ENCODE results near the gene HOXC13.

The HOXC13 gene

DNA sequence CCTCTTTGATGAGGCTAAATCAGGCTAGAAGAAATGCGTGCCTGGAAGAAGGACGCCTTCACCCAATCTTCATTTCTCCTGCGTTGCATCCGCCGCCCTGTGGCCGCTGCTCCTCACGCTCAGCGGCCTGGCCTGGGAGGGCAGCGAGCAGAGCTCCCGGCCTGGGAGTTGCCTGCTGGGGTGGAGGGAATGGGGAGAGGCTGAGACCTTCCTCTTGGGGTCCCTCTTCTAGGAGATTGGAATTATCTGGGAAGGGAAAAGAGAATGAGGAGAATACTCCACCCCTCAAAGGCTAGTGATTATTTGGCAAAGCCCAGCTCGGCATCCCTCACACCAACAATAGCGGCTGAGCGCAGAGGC lies 13.7 kb downstream of the HOXC13 start:
- no peak for DNase-seq (ENCODE audit: low read depth)
- H3K4me3 ChIP-seq (ENCODE audit: low read depth, low read length), result no peak overlapping the region
- TF ChIP-seq, protein P1, sequence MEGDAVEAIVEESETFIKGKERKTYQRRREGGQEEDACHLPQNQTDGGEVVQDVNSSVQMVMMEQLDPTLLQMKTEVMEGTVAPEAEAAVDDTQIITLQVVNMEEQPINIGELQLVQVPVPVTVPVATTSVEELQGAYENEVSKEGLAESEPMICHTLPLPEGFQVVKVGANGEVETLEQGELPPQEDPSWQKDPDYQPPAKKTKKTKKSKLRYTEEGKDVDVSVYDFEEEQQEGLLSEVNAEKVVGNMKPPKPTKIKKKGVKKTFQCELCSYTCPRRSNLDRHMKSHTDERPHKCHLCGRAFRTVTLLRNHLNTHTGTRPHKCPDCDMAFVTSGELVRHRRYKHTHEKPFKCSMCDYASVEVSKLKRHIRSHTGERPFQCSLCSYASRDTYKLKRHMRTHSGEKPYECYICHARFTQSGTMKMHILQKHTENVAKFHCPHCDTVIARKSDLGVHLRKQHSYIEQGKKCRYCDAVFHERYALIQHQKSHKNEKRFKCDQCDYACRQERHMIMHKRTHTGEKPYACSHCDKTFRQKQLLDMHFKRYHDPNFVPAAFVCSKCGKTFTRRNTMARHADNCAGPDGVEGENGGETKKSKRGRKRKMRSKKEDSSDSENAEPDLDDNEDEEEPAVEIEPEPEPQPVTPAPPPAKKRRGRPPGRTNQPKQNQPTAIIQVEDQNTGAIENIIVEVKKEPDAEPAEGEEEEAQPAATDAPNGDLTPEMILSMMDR (IDR thresholded peaks at IDR 0.05; ENCODE audit: insufficient read depth, low read depth, low read length, missing control alignments), result no peak

DNA sequence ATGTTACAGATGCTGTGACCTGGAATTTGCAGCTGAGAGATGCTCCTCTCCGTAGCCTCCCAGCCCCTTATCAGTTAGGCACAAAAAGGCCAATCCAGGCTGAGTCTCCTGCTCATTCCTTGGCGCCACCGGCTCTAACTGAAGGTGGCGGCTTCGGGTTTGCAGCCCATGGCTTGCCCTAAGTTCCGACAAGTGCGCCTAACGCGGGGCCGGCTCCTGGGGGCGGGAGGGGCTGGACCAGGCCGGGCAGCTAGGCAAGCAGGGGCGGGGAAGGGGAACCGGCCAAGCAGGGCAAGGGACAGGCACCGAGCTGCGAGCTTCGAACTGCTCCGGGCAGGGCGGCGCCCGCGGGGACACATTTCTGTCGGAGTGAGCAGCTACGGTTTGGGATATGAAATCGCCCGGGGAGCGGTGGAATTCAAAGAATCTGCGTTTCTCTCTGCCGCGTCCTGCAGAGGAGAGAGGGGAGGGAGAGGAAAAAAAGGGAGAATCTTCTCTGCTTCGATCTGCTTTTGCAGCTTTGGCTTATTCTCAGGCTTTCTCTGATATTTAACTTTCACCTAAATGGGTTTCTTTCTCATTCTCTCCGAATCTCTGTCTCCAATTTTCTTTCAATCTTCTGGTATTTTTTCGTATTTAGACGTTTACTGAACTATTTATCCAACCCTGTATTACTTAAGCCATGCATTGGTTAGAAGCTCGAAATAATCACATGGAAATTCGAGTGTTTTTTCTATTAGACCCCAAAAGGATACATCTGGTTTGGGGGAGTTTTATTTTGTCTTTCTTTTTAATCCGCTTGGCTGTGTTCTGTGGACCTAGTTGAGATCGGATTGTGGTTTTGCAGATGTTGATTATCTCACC lies 14.5 kb downstream of the HOXC13 start:
- DNase-seq (ENCODE audit: low read depth), result no peak
- TF ChIP-seq, protein P1 (IDR thresholded peaks at IDR 0.05; ENCODE audit: insufficient read depth, low read depth, low read length, missing control alignments), result no peak
- no peak overlapping the region for H3K4me3 ChIP-seq (ENCODE audit: low read depth, low read length)

DNA sequence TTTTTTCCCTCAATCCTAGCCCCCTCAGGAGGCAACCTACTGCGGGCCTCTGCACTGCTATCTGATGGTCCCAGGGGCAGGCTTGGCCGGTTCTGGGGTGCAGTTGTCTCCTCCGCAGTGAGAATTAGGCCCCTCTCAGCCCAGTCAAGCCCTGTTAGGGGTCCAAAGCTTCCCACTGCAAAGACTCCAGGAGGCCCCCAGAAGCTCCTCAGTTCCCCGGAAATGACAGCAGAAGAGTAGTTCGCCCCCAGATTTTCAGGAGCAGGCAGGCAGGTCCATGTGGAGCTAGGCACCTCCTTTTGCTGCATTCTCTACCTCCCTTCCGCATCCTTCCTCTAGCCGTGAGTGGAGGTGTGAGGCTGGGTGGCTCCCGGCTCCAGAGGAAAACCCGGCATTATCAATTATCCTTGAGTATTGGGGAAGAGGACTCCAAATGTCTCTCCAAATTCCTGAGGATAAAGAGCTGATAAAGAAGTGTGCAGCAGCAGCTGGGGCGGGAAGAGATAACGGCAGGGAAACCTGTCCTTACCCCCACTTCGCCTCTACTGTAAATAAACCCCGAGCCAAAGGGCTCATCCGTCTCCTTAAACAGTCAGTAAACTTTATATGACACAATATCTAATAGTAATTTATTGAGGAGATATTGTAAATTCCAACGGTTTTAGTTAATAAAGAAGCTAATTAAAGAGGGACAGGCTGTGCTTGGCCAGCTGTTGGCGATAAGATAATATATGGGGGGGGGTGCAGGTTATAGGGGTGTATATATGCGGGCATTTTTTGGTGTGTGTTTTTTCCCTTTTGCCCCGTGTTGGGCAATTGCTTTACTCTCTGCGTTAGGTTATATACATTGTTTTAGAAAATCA lies 15.4 kb downstream of the HOXC13 start:
- TF ChIP-seq, protein P1 (IDR thresholded peaks at IDR 0.05; ENCODE audit: insufficient read depth, low read depth, low read length, missing control alignments), result no peak
- no peak for DNase-seq (ENCODE audit: low read depth)
- H3K4me3 ChIP-seq (ENCODE audit: low read depth, low read length), result no peak overlapping the region

DNA sequence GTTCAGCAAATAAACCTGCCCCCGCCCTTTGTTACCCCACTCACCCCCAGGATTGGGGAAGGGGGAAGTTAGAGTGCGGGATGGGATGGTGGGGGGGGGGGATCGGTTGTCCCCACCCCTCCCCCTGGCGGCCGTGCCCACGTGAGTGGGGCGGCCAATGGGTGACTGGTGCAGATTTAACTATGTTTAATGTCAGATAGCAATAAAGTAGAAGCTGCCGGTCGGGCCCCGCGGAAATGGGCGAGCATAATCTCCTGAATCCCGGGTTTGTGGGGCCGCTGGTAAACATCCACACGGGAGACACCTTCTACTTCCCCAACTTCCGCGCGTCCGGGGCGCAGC lies 16.0 kb downstream of the HOXC13 start, which contains the start of gene HOXC12:
Gene HOXC12 (plus strand): TSS at position 210 of the 342 bp plus-strand sequence. CDS start 27 bp downstream, at position 237.
- TF ChIP-seq, protein P1 (IDR thresholded peaks at IDR 0.05; ENCODE audit: insufficient read depth, low read depth, low read length, missing control alignments), result no peak
- no peak for DNase-seq (ENCODE audit: low read depth)
- no peak within 1 kb of the TSS for H3K4me3 ChIP-seq (ENCODE audit: low read depth, low read length)

DNA sequence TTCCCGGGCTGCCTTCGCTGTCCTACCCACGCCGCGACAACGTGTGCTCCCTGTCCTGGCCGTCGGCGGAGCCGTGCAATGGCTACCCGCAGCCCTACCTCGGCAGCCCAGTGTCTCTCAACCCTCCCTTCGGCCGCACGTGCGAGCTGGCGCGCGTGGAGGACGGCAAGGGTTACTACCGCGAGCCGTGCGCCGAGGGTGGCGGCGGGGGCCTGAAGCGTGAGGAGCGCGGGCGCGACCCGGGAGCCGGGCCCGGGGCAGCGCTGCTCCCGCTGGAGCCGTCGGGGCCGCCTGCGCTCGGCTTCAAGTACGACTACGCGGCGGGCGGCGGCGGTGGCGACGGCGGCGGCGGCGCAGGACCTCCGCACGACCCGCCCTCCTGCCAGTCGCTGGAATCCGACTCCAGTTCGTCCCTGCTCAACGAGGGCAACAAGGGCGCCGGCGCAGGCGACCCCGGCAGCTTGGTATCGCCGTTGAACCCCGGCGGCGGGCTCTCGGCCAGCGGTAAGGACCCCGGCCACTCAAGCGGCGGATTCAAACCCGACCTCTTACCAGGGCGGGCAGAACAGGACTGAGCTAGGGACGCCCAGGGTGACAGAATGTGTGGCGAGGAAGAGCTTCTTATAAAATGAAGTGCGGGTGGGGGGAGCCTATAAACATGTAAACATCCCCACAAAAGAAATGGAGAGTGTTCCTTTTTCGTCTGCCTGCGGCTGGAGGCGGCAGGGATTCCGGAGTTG lies 16.6 kb downstream of the HOXC13 start:
- DNase-seq (ENCODE audit: low read depth), result no peak
- no peak overlapping the region for H3K4me3 ChIP-seq (ENCODE audit: low read depth, low read length)
- TF ChIP-seq, protein P1 (IDR thresholded peaks at IDR 0.05; ENCODE audit: insufficient read depth, low read depth, low read length, missing control alignments), result no peak

DNA sequence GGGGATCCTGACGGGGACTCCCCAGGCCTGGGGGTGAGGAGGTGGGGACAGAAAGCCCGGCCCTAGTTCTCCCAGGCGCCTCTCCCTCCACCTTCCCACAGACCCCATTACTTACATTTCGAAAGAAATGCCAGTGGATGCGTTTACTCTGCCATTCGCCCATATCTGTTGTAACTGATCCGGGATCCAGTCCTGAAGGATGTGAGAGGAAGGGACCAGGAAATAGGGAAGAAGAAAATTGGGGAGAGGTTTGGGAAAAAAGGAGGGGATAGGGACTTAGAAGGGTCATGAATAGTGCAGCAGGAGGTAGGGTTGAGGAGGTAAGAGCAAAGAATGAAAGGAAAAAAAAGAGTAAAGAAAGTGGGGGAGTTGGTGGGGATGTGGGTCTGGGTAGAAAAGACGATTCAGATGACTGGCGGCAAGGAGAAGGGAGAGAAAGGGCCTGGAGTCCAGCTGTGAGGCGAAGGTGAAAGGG lies 17.2 kb downstream of the HOXC13 start:
- no peak for DNase-seq (ENCODE audit: low read depth)
- H3K4me3 ChIP-seq (ENCODE audit: low read depth, low read length), result no peak overlapping the region

More for the DNA sequence above, 17.2 kb downstream of the HOXC13 start:
- TF ChIP-seq, protein P1 (IDR thresholded peaks at IDR 0.05; ENCODE audit: insufficient read depth, low read depth, low read length, missing control alignments), result no peak
